SK-N-SH (cell line): ENCODE data around the gene SSTR5. TPM values are rescaled to one million over a fixed set of nuclear protein-coding genes. Genes with fewer than 3 reads are reported as not detected.
"Not testable (repeated sequence)": the region's sequence is repeated elsewhere in the genome, so short reads cannot be mapped to it uniquely, and the experiment has no call there.

Source experiments
- CTCF ChIA-PET: fragments of 300-600, 350-600 bp; formaldehyde crosslinking; extraction: SDS; loops from one replicate; lab custom pipeline; 2021; lab: Yijun Ruan, JAX
- POLR2A ChIA-PET: fragments of 350-600 bp; sonication (Branson Sonifier 250); formaldehyde crosslinking; extraction: SDS; loops from one replicate; lab custom pipeline; 2020; ENCODE audit warnings: antibody characterized with exemption, inconsistent platforms; lab: Yijun Ruan, JAX
- DNase-seq: peaks from one replicate; pipeline ENCODE4 v3.0.0; 2012
- H2AFZ ChIP-seq: fragments of 200-600 bp; sonication (generic); 2 replicates; pipeline ENCODE4 v1.8.1; 2016; ENCODE audit warnings: antibody characterized with exemption, mild to moderate bottlenecking, low read depth
- H3F3A ChIP-seq: fragments of 200-600 bp; sonication (generic); replicated peaks from 2 replicates; pipeline ENCODE3; 2016; ENCODE audit warnings: antibody characterized with exemption, mild to moderate bottlenecking; ENCODE audit not compliant: insufficient read depth
- H3K27ac ChIP-seq, 2 experiments: fragments of 200-500 bp in 1 of 2; fragments of 200-600 bp in 1 of 2; sonication (Bioruptor generic) in 1 of 2; sonication (generic), shearing (Covaris generic) in 1 of 2; 2 replicates each; pipeline versions ENCODE4 v1.5.1 to v1.6.1; 2014 to 2016; ENCODE audit warnings: low read depth in 2 of 2, inconsistent platforms in 1 of 2, low read length in 1 of 2, mild to moderate bottlenecking in 1 of 2, mixed read lengths in 1 of 2
- H3K27me3 ChIP-seq: fragments of 200-600 bp; sonication (generic), shearing (Covaris generic); 2 replicates; pipeline ENCODE4 v1.6.1; 2016; ENCODE audit warnings: mixed run types; ENCODE audit not compliant: insufficient read depth
- H3K36me3 ChIP-seq, 2 experiments: fragments of 200-500 bp in 1 of 2; fragments of 200-600 bp in 1 of 2; sonication (Bioruptor generic) in 1 of 2; sonication (generic) in 1 of 2; replicated peaks in 1 of 2; 2 replicates each; pipeline versions ENCODE3 to v1.5.1; 2014 to 2016; ENCODE audit warnings: low read length in 1 of 2, mild to moderate bottlenecking in 1 of 2; ENCODE audit not compliant: insufficient read depth in 2 of 2, control insufficient read depth in 1 of 2
- H3K4me1 ChIP-seq, 2 experiments: fragments of 200-500 bp in 1 of 2; fragments of 200-600 bp in 1 of 2; sonication (Bioruptor generic) in 1 of 2; sonication (generic), shearing (Covaris generic) in 1 of 2; 2 replicates each; pipeline versions ENCODE4 v1.5.1 to v1.6.1; 2014 to 2016; ENCODE audit warnings: low read depth in 1 of 2, low read length in 1 of 2, mixed run types in 1 of 2; ENCODE audit not compliant: insufficient read depth in 2 of 2, control insufficient read depth in 1 of 2
- H3K4me2 ChIP-seq: fragments of 200-600 bp; sonication (generic), shearing (Covaris generic); 2 replicates; pipeline ENCODE4 v1.6.1; 2017; ENCODE audit warnings: mixed run types
- H3K4me3 ChIP-seq, 2 experiments: fragments of 200-500 bp in 1 of 2; fragments of 200-600 bp in 1 of 2; sonication (Bioruptor generic) in 1 of 2; sonication (generic), shearing (Covaris generic) in 1 of 2; 2 replicates each; pipeline versions ENCODE4 v1.5.1 to v1.8.1; 2014 to 2016; ENCODE audit warnings: low read depth in 2 of 2, inconsistent platforms in 1 of 2, low read length in 1 of 2, mild to moderate bottlenecking in 1 of 2, mixed read lengths in 1 of 2, moderate library complexity in 1 of 2
- H3K79me2 ChIP-seq: fragments of 200-600 bp; sonication (generic); 2 replicates; pipeline ENCODE4 v1.8.1; 2017; ENCODE audit warnings: mild to moderate bottlenecking; ENCODE audit not compliant: insufficient read depth
- H3K9ac ChIP-seq: fragments of 200-600 bp; sonication (generic); 2 replicates; pipeline ENCODE4 v1.6.1; 2017; ENCODE audit warnings: mixed run types
- H3K9me2 ChIP-seq: fragments of 200-600 bp; sonication (generic); 2 replicates; pipeline ENCODE4 v1.6.1; 2017; ENCODE audit warnings: mixed run types
- H3K9me3 ChIP-seq: fragments of 200-600 bp; sonication (generic); 2 replicates; pipeline ENCODE4 v1.6.1; 2017; ENCODE audit warnings: mixed run types, mild to moderate bottlenecking, moderate library complexity
- H4K20me1 ChIP-seq: fragments of 200-600 bp; sonication (generic); 2 replicates; pipeline ENCODE4 v1.6.1; 2017; ENCODE audit warnings: mild to moderate bottlenecking, mixed run types; ENCODE audit not compliant: insufficient read depth
- CTCF ChIP-seq: fragments of 200-600 bp; sonication (generic); IDR thresholded peaks from 2 replicates; pipeline ENCODE4 v1.6.1; 2017; ENCODE audit warnings: antibody characterized with exemption, mild to moderate bottlenecking, moderate library complexity
- ELF1 ChIP-seq: IDR thresholded peaks from 2 replicates; pipeline ENCODE4 v1.4.0; 2012
- GATA2 ChIP-seq: sonication (generic); formaldehyde crosslinking; IDR thresholded peaks from 2 replicates; pipeline ENCODE4 v1.5.0; 2020; ENCODE audit warnings: mild to moderate bottlenecking, missing genetic modification reagents
- JUND ChIP-seq: IDR thresholded peaks from 2 replicates; pipeline ENCODE4 v1.4.0; 2012
- MAX ChIP-seq: IDR thresholded peaks from 2 replicates; pipeline ENCODE4 v1.4.0; 2012; ENCODE audit warnings: low read depth
- MXI1 ChIP-seq: IDR thresholded peaks from 2 replicates; pipeline ENCODE4 v1.6.1; 2012; ENCODE audit warnings: mild to moderate bottlenecking, low read depth, low read length, improper control_type of control experiment
- NFIC ChIP-seq: IDR thresholded peaks from 2 replicates; pipeline ENCODE4 v1.4.0; 2012; ENCODE audit warnings: borderline replicate concordance
- NRF1 ChIP-seq: IDR thresholded peaks from 2 replicates; pipeline ENCODE4 v1.6.1; 2012; ENCODE audit warnings: low read depth, mild to moderate bottlenecking, low read length
- POLR2AphosphoS5 ChIP-seq: IDR thresholded peaks from 2 replicates; pipeline ENCODE4 v1.6.1; 2012; ENCODE audit warnings: low read depth, low read length
- RAD21 ChIP-seq: IDR thresholded peaks from 2 replicates; pipeline ENCODE4 v1.6.1; 2012; ENCODE audit warnings: mild to moderate bottlenecking, low read length
- RCOR1 ChIP-seq: fragments of 150-350 bp; IDR thresholded peaks from 2 replicates; pipeline ENCODE4 v1.6.1; 2017; ENCODE audit warnings: antibody characterized with exemption, low read length
- SMC3 ChIP-seq: IDR thresholded peaks from 2 replicates; pipeline ENCODE4 v1.6.1; 2012; ENCODE audit warnings: low read depth, low read length, improper control_type of control experiment
- TAF1 ChIP-seq: IDR thresholded peaks from 2 replicates; pipeline ENCODE4 v1.6.1; 2012; ENCODE audit warnings: low read depth, mild to moderate bottlenecking, low read length, moderate library complexity, borderline replicate concordance
- USF1 ChIP-seq: IDR thresholded peaks from 2 replicates; pipeline ENCODE4 v1.4.0; 2012; ENCODE audit warnings: low read depth, borderline replicate concordance
- YY1 ChIP-seq: IDR thresholded peaks from 2 replicates; pipeline ENCODE4 v1.4.0; 2012; ENCODE audit warnings: low read depth, mild to moderate bottlenecking
- WGBS: methylation state at CpG from one replicate; pipeline ENCODE4 v1.1.6; 2017; ENCODE audit warnings: low lambda C conversion rate; 5-methylcytosine and 5-hydroxymethylcytosine counted together
- polyA plus RNA-seq, 3 experiments: library from polyadenylated mRNA; depleted of rRNA; stranded (reverse); fragments of >200 nt; gene quantifications; 2 replicates each; pipeline ENCODE4 v1.2.3, GENCODE V29; 2012

Gene SSTR5
- polyA plus RNA-seq, 1 of the 3 experiments (the other 2 are of a cell fraction): not detected

- TF ChIP-seq RAD21 (no peak), ELF1 (no peak)
Measured at GRCh38 chr16:1082952-1083675, 10.6 kb downstream of the SSTR5 start (continued).

GRCh38 chr16:1084971-1085370, 12.4 kb downstream of the SSTR5 start:
- H3K27me3 ChIP-seq: peaks cover 63% of the 10 kb centered on the region
- TF ChIP-seq TAF1 (no peak), RCOR1 (no peak), GATA2 (no peak), ELF1 (no peak), RAD21 (no peak), NRF1 (no peak), CTCF (no peak), YY1 (no peak), NFIC (no peak), MXI1 (no peak), SMC3 (no peak), JUND (no peak), MAX (no peak), USF1 (no peak), POLR2AphosphoS5 (no peak)
- TF ChIP-seq, all 33 proteins: peak for 0
- CTCF ChIA-PET: no interaction called here
- Histone ChIP-seq H3K27ac (no peak overlapping the region), H2AFZ (no peak overlapping the region), H4K20me1 (no peaks in the 10 kb centered on the region), H3F3A (no peaks in the 10 kb centered on the region), H3K4me1 (no peaks in the 10 kb centered on the region), H3K9ac (no peak overlapping the region), H3K79me2 (no peaks in the 10 kb centered on the region), H3K9me3 (no peaks in the 10 kb centered on the region), H3K4me2 (no peak overlapping the region), H3K9me2 (no peaks in the 10 kb centered on the region), H3K4me3 (no peak overlapping the region), H3K36me3 (no peaks in the 10 kb centered on the region)
- 20% methylated on average over 5 of the region's 6 CpGs for WGBS
- no peak for DNase-seq
- POLR2A ChIA-PET: no interaction called here

- ChIA-PET CTCF (interaction anchor here (0.6 kb wide), 1 partner anchor 29 kb away, joined by 4 read pairs; no protein-coding TSS in a partner anchor), POLR2A (interaction anchor here (0.6 kb wide), 1 partner anchor 917 kb away, joined by 3 read pairs; no protein-coding TSS in a partner anchor)
- not testable (repeated sequence) for H3K9me3 ChIP-seq, H3K4me1 ChIP-seq, H4K20me1 ChIP-seq, H2AFZ ChIP-seq, H3K27ac ChIP-seq, H3K79me2 ChIP-seq, H3F3A ChIP-seq, H3K9ac ChIP-seq, H3K4me2 ChIP-seq, H3K4me3 ChIP-seq, H3K36me3 ChIP-seq, DNase-seq, H3K9me2 ChIP-seq
- H3K27me3 ChIP-seq: peaks cover 58% of the 10 kb centered on the region
- WGBS: 37% methylated on average over 9 of the region's 10 CpGs
Measured at GRCh38 chr16:1086443-1086842, 13.9 kb downstream of the SSTR5 start.
